Measurements from ENCODE around the gene GUCA1A. TPM values are rescaled to one million over a fixed set of nuclear protein-coding genes. Genes with fewer than 3 reads are reported as not detected.

GUCA1A gene
- total RNA-seq, 2 experiments from 2014 or later, result not detected

DNA sequence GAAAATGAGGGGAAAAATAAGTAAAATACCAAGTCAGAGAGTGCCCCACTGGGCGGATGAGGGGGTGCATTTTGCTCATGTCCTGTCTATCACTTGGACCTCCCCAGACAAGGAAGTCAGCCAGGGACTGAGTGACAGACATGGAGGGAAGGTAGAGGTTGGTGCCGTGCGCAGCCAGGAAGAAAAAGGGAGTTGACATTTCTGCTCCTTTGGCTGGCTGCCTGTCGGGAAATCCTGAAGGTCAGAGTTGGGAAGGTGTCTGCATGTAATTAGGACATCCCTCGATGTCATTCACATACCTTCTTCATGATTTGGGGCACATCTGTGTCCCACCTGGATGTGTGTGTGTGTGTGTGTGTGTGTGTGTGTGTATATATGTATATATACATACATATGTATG is 8.9 kb downstream of the GUCA1A start:
- intact Hi-C loops (cut with DNase I, micrococcal nuclease), result no loop called here
- Histone ChIP-seq H3K9me3 (ENCODE audit: control insufficient read depth in 1 of 2, insufficient read depth in 1 of 2, low read length in 2 of 2) (no peaks in the 10 kb centered on the region), H3K4me1 (ENCODE audit: insufficient read depth, low read length) (peaks cover 8% of the 10 kb centered on the region), H3K27ac (ENCODE audit: low read depth in 1 of 2, low read length in 2 of 2) (no peak overlapping the region), H3K27me3 (ENCODE audit: control insufficient read depth in 1 of 2, insufficient read depth in 2 of 2, low read length in 2 of 2) (peaks cover 0 to 2% of the 10 kb centered on the region in 2 experiments), H3K36me3 (ENCODE audit: insufficient read depth, low read length) (no peaks in the 10 kb centered on the region), H3K4me3 (ENCODE audit: low read length) (no peak overlapping the region)
- Mint-ChIP-seq H3K4me1 (ENCODE audit: low read depth) (no peaks in the 10 kb centered on the region), H3K27ac (no peak overlapping the region), H3K9me3 (no peaks in the 10 kb centered on the region), H3K36me3 (ENCODE audit: low read depth) (no peaks in the 10 kb centered on the region), H3K27me3 (peaks cover 10% of the 10 kb centered on the region), H3K4me3 (no peak overlapping the region)
- CTCF ChIA-PET, result no interaction called here
- TF ChIP-seq, protein P1, sequence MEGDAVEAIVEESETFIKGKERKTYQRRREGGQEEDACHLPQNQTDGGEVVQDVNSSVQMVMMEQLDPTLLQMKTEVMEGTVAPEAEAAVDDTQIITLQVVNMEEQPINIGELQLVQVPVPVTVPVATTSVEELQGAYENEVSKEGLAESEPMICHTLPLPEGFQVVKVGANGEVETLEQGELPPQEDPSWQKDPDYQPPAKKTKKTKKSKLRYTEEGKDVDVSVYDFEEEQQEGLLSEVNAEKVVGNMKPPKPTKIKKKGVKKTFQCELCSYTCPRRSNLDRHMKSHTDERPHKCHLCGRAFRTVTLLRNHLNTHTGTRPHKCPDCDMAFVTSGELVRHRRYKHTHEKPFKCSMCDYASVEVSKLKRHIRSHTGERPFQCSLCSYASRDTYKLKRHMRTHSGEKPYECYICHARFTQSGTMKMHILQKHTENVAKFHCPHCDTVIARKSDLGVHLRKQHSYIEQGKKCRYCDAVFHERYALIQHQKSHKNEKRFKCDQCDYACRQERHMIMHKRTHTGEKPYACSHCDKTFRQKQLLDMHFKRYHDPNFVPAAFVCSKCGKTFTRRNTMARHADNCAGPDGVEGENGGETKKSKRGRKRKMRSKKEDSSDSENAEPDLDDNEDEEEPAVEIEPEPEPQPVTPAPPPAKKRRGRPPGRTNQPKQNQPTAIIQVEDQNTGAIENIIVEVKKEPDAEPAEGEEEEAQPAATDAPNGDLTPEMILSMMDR (IDR thresholded peaks at IDR 0.05), result no peak
- no peak for DNase-seq
- POLR2A ChIA-PET, result no interaction called here
- no peak for ATAC-seq (ENCODE audit: poor library complexity)

DNA sequence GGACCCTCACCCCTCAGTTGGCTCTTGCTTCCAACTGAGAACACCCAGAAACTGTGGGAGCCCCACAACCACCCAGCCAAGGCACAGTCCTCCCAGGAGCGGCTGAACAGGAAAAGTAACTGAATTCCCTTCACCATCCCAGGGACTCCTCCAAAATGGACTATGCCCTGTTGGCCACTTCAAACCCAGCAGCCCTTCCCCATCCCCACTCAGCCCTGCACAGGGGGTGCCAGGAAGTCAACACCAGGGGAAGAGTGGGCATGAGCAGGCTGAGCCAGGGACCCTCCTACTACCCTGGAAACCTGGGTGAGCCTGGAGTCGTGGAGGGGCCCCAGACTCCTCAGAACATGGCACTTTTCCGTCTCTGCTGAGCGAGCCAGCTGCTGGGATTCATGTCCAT is 11.3 kb downstream of the GUCA1A start:
- POLR2A ChIA-PET, result no interaction called here
- Histone ChIP-seq H3K4me3 (ENCODE audit: low read length) (no peak overlapping the region), H3K36me3 (ENCODE audit: insufficient read depth, low read length) (no peaks in the 10 kb centered on the region), H3K27ac (ENCODE audit: low read depth in 1 of 2, low read length in 2 of 2) (no peak overlapping the region), H3K4me1 (ENCODE audit: insufficient read depth, low read length) (no peaks in the 10 kb centered on the region), H3K27me3 (ENCODE audit: control insufficient read depth in 1 of 2, insufficient read depth in 2 of 2, low read length in 2 of 2) (no peaks in the 10 kb centered on the region), H3K9me3 (ENCODE audit: control insufficient read depth in 1 of 2, insufficient read depth in 1 of 2, low read length in 2 of 2) (no peaks in the 10 kb centered on the region)
- CTCF ChIA-PET, result no interaction called here
- Mint-ChIP-seq H3K4me1 (ENCODE audit: low read depth) (no peaks in the 10 kb centered on the region), H3K27ac (no peak overlapping the region), H3K36me3 (ENCODE audit: low read depth) (no peaks in the 10 kb centered on the region), H3K27me3 (peaks cover under 1% of the 10 kb centered on the region), H3K4me3 (no peak overlapping the region), H3K9me3 (no peaks in the 10 kb centered on the region)
- TF ChIP-seq, protein P1 (IDR thresholded peaks at IDR 0.05), result no peak
- ATAC-seq (ENCODE audit: poor library complexity) (no peak), DNase-seq (no peak)
- intact Hi-C loops (cut with DNase I, micrococcal nuclease), result no loop called here

DNA sequence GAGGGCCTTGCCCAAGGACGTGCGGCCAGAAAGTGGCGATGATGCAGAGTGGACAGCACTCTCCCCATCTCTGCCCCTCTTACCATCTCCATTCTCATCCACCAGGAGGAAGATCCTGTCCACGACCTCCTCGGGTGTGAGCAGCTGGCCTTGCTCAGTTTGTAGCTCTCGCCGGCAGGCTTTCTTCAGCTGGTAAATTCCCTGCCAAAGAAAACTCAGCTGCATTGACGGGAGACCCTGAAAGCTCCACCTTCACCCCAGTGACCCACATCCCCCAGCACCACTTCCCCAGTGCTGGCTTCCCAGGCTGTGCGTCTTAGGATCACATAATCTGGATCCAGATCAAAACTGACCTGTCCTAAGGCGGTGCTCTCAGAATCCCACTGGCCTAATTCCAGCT is 12.4 kb downstream of the GUCA1A start:
- H3K9me3 ChIP-seq (ENCODE audit: control insufficient read depth in 1 of 2, insufficient read depth in 1 of 2, low read length in 2 of 2), result no peaks in the 10 kb centered on the region
- H3K27me3 ChIP-seq (ENCODE audit: control insufficient read depth in 1 of 2, insufficient read depth in 2 of 2, low read length in 2 of 2), result no peaks in the 10 kb centered on the region
- Mint-ChIP-seq H3K4me1 (ENCODE audit: low read depth) (no peaks in the 10 kb centered on the region), H3K9me3 (no peaks in the 10 kb centered on the region), H3K36me3 (ENCODE audit: low read depth) (no peaks in the 10 kb centered on the region), H3K4me3 (no peak overlapping the region), H3K27me3 (no peaks in the 10 kb centered on the region), H3K27ac (no peak overlapping the region)
- H3K27ac ChIP-seq (ENCODE audit: low read depth in 1 of 2, low read length in 2 of 2), result no peak overlapping the region
- DNase-seq (no peak), ATAC-seq (ENCODE audit: poor library complexity) (no peak)
- no peak overlapping the region for H3K4me3 ChIP-seq (ENCODE audit: low read length)
- intact Hi-C loops (cut with DNase I, micrococcal nuclease), result no loop called here
- no peaks in the 10 kb centered on the region for H3K4me1 ChIP-seq (ENCODE audit: insufficient read depth, low read length)
- TF ChIP-seq, protein P1 (IDR thresholded peaks at IDR 0.05), result no peak
- H3K36me3 ChIP-seq (ENCODE audit: insufficient read depth, low read length), result no peaks in the 10 kb centered on the region
- POLR2A ChIA-PET, result no interaction called here
- CTCF ChIA-PET, result no interaction called here

All from CD4-positive, alpha-beta T cell (primary cell).